NCI-H2029 treated with DMSO at 0.1 percent for 48 hours (cell line): ENCODE data around the gene LIX1L.

ENCODE experiments used
- DNase-seq: peaks from one replicate; lab custom pipeline; 2025; lab: John Stamatoyannopoulos, UW

LIX1L gene

GRCh38 chr1:145985502-145986439, 28.0 kb upstream of the LIX1L start:
- DNase-seq = peak; percentile 97

GRCh38 chr1:145985129-145985501, 27.3 kb upstream of the LIX1L start:
- DNase-seq = no peak

GRCh38 chr1:145983960-145984830, 26.4 kb upstream of the LIX1L start:
- no peak for DNase-seq

GRCh38 chr1:145983206-145983675, 25.4 kb upstream of the LIX1L start:
- peak; percentile 87 for DNase-seq

DNA sequence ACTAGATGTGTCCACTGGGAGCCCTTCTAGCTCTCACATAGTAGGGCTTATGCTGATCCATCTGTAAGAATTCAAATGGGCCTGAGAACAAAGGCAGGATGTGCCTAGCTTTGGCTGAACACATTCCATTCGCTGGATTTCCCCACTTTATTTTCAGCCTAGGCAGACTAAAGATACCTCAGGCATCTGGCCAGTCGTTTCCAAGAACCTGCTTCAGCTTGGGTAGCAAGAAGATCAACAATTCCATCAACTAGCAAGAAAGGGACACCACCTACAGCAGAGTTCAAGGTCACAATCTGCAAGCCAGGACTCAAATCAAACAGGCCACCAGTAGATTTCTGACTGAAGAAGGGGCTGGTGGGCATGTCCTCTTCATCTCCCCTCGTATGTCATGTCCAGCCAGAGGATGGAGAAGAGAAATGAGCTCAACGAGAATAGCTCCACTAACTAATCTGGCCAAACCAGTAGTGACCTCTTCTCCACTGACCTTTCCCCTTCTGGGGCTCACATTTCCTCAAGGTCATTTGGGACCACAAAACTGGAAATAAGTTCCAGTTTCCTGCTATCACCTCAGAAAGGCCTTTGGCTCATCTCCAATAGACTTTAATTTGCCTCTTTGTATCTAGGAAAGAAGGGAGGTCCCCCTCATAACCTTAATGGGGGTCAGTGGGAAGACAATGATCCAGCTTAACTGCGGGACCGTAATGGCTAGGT, 24.4 kb upstream of the LIX1L start:
- DNase-seq = no peak

GRCh38 chr1:145980457-145980994, 22.7 kb upstream of the LIX1L start:
- DNase-seq = no peak

GRCh38 chr1:145979746-145980456, 22.1 kb upstream of the LIX1L start:
- no peak for DNase-seq

DNA sequence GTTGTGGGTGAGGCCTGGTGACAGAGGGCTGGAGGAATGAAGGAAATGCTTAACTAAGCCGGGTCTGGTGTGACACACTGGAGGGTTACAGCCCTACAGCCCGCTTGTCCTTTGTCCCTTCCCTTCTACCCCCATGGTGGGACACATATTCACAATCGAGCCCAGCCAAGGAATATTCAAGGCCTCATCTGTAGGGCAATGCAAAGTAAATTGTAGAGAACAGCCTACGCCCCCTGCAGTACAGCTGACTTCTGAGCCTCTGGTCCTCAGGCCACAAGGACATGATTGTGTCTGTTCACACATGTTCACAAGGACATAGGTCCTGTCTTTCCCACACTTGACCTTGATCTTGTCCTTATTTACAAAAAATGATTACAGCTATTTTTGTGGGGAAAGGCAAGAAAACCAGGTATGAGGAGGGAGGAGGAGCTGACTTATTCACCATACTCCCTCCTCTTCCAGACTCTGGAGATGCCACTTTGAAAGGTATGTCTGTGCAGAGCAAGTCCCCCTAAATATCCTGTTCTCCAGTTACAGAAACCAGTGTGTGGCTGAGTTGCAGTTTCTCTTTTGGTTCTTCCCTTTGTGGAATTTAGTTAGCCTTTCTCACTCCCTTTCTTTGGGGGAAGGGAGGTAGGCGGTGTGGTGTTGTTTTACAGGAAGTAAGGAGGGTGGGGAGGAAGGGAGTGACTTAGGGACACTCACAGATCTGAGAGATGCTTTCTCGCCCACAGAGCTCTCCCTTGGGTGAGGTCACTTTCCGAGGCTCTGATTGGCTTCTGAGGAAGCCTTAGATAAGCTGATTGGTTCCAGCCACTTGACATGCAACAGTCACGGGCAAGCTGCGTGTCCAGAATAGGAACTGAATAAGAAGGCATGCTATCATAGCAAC, 21.3 kb upstream of the LIX1L start:
- DNase-seq = peak; percentile 91

- no peak for DNase-seq
Measured at GRCh38 chr1:145978471-145978853, 20.6 kb upstream of the LIX1L start.

DNA sequence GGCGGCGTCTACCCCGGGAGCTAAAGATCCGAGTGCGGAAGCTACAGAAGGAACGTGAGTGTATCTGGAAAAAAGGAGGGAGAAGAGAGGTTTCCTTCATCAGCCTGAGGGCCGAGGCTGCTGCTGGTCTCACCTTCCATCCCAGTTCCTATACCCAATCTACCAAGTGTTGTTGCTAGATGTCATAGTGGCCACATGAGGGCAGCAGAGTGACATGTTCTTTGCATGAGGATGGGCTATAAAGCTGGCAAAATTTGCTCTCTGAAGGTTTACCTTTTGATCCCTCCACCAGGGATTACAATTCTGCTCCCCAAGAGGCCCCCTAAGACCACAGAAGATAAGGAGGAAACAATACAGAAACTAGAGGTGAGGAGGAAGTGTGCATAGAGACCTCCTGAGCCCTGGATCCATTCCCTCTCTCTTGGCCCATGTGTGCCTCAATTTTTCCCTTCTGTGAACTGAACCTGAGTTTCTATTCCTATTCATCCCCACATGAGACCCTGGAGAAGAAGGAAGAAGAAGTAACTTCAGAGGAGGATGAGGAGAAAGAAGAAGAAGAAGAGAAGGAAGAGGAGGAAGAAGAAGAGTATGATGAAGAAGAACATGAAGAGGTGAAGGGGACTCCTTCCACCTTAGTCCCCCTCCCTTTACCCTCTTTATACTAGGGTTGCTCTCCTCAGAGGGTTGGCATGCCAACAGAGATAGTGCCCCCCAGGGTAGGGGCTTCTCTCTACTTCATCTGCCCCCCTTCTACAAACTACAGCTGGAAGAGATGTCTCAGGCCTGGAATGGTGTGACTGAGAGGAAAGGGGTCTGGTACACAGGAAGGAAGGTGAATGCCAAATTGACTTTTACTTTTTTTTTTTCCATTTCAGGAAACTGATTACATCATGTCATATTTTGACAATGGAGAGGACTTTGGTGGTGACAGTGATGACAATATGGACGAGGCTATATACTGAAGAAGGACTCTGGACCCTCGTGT, 20.0 kb upstream of the LIX1L start:
- DNase-seq = peak; percentile 87

- DNase-seq = no peak
Measured at GRCh38 chr1:145977016-145977415, 19.2 kb upstream of the LIX1L start.

DNA sequence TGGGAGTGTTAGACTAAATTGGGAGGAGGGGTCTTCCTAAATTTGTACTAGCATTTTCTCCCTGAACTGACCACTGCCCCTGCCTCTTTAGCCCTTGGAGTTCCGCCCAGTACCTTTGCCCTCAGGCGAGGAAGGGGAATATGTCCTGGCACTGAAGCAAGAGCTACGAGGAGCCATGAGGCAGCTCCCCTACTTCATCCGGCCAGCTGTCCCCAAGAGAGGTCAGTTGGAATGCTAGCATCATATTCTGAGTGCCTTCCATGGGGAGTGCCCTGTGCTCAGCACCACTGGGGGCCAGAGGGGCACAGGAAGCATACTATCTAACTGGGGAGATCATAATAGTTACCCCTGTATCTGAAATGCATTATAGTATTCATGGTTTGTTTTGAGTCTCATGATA, 17.4 kb upstream of the LIX1L start:
- DNase-seq = no peak

GRCh38 chr1:145974721-145975120, 16.9 kb upstream of the LIX1L start:
- DNase-seq = no peak

GRCh38 chr1:145972580-145972979, 14.8 kb upstream of the LIX1L start:
- no peak for DNase-seq

- no peak for DNase-seq
Measured at GRCh38 chr1:145967288-145967687, 9.5 kb upstream of the LIX1L start.

DNA sequence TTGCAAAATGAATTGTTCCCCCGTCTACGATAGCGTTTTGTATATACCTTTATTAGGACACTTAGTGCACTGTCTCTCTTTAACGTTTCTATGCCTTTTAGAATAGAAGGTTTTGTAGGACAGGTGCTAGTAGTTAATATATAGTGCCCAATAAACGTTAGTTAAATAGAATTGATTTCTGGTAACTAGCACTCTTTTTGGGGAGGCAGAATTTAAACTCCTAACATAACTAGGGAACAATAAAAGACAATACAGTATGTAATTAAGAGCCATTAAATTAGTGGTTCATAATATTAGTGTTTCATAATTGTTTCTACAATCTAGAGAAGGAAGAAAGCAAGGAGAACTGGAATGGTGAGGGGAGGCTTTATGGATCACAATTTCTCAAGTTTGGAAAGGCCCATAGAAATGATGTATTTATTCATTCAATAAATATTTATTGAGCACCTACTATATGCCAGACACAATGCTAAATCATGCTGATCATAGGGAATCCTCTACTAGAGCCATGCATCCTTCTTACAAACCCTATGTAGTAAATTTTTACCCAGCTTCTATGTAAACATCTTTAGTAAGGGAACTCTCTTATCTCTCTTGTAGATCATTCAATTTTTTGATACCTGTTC, 7.4 kb upstream of the LIX1L start:
- DNase-seq = no peak

DNA sequence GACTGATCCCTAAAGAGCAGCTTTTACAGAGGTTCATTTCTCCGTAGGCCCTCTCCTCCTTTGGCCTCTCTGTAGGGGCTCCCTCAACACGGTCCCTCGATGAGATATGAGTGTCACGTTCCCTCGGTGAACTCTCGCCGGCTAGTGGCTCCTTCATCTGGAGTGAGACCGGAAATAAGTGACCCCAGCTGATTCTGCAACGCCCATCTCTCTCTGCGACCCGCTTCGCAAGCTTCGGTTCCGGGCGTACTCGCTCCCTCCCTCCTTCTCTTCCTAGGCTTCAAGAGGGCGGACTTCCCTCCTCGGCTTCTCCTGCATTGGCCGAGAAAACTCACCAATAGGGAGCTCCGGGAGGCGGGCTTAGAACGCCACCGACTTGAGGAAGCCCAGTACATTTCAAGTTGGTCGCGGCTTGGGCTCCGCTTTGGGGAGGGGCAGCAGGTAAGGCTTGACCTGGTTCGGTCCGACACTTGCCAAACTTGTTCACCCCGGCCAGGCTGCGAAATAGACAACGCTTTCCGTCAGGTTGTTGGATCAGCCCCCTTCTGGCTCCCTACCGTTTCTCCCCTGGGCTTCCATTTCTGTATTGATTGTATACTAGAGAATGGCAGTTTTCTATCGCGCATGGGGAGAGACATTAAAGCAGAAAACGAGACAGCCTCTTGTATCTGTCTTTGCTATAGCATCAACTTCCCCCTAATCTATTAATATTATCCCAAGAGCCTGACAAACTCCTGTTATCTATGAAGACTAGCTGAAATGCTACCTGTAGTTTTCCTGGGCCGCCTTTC, 6.7 kb upstream of the LIX1L start, which contains the start of the genes ANKRD34A and POLR3GL:
ANKRD34A (minus strand) TSS at position 248 of the 791 bp plus-strand sequence. CDS start 2,816 bp downstream, outside the sequence.
POLR3GL (plus strand) TSS at position 363 of the 791 bp plus-strand sequence. CDS start 10,176 bp downstream, outside the sequence.
- peak; percentile 84 for DNase-seq
